ENCODE data around the gene NPW.
"Not testable (repeated sequence)": the region's sequence is repeated elsewhere in the genome, so short reads cannot be mapped to it uniquely, and the experiment has no call there.

The NPW gene

DNA sequence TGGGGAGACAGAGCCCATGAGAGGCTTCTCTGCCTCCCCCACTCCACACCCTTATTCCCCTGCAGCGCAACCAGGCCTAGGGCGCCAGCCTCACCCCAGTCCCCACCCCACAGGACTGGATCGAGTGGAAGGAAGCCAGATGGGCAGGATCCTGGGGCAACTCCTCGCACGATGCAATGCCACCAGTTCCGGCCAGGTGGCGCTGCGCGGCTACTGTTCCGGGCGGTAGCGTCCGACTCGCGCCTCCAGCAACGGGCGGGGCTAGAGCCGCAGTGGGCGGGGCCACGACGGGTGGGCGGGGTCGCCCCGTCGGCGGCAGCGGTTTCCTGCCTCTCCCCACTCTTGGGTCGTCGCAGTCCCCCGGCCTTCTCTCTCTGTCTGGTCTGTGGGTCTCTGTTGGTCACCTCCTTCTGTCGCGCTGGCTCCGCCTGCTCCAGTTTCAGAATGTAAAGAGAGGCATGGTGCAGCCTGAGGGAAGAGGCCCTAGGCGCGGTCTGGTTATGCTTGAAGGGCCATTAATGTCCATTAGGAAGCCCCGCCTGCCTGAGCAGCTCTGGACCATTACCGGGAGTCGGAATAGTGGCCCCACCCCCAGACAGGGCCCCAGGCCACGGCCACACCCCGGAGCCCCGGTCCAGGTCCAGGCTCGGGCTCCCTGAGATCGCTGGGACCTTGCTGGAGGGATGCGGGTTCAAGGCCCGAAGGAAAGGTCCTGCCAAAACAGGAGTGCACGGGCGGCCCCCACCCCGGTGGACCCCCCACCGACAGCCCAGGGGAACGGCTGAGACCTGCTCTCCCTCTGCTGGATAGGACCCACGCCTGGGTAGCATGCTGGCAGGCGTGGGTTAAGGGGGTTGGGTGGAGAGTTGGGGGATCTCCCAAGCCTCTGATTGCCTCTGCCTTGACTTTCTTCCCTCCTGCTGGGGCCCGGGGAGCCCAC lies 3.8 kb downstream of the NPW start:
- peak; percentile 97 to 98 for DNase-seq

DNA sequence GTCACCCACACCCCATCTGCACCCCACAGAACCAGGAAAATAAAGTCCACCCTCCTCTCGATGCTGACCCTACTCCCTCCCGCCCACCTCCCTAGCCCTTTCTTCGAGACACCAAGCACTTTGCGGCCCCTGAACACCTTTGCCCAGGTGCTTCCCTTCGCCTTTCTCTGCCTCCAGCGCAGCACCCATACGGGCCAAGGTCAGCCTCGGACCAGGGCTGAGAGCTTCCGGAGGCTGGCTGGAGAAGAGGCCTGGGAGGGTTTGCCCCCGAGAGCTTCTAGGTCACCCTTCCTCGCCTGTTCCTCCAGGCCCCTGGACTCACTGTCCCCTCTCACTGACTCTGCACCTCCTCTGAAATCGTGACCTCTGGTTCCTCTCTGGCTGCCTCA lies 4.4 kb downstream of the NPW start:
- DNase-seq: no peak

DNA sequence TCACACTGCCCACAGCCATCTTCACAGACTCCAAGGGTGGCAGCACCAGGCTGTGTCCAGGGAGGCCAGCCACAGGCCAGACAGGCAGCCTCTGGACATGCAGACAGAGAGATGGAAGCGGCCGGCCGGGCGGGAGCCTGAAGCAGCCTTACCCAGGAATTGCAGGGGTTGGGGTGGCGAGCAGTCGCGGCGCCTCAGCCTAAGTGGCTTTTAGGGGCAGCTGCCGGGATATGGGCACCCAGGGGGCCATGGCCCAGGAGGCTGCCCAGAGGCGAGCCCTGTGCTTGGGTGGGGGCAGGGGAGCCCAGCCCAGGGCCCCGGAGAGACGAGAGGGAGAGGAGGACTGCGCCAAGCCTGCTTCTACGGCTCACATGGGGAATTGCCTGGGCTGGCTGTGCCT lies 5.7 kb downstream of the NPW start:
- no peak for DNase-seq

DNA sequence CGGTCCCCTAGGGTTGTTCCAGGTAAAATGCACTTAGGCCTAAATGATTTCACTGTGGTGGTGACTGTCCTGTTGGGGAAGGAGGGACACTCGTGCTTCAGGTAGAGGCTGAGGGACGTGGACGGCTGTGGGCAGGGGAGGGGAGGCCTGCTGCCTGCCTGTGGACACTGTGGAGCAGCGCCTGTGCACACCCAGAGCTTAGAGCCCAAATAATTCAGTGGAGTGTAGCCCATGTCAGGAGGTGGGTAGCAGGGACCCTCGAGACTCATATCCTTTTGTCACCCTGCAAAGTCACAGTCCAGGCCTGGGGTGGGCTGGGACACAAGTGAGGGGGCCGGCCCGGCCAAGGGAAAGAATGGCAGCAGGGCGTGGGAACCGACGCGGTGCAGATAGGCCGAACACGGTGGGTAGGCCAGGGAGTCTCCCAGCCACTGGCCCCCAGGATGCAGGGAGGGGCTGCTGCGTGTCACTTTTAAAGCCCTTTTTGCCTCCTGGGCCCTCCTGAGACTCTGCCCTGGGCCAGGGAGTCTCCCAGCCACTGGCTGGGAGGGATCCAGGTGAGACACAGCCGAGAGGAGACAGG lies 6.4 kb downstream of the NPW start:
- no peak for DNase-seq

DNA sequence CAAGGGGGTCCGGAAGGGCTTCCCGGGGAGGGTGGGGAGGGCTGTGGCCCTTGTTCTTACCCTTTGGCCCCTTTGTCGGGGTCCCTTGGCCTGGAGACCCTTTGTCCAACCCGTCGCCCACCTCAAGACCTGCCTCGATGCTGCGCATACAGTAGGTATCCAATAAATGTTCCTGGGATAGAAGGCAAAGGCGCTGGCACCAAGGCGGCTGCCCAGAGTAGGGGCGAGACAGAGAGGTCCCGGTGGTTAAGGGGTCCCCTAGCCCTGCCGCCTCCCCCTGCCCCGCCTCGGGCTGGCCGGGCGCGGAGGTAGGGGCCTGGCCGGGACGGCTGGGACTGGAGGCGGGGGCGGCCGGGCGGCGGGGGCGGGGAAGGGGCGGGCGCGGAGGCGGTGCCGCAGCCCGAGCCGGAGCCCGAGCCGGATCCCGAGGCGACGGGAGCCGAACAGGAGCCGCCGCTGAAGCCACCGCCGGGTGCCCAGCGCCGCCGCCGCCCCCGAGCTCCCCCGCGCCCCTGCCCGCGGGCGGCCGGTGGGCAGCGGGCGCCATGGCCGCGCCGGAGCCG lies 7.0 kb downstream of the NPW start, which contains the start of gene NHERF2:
TSS of gene NHERF2 (plus strand) at position 442 of the 563 bp plus-strand sequence. CDS start at position 546, 104 bp downstream.
- peak in 1 of 2 donors; percentile 41 for DNase-seq

DNA sequence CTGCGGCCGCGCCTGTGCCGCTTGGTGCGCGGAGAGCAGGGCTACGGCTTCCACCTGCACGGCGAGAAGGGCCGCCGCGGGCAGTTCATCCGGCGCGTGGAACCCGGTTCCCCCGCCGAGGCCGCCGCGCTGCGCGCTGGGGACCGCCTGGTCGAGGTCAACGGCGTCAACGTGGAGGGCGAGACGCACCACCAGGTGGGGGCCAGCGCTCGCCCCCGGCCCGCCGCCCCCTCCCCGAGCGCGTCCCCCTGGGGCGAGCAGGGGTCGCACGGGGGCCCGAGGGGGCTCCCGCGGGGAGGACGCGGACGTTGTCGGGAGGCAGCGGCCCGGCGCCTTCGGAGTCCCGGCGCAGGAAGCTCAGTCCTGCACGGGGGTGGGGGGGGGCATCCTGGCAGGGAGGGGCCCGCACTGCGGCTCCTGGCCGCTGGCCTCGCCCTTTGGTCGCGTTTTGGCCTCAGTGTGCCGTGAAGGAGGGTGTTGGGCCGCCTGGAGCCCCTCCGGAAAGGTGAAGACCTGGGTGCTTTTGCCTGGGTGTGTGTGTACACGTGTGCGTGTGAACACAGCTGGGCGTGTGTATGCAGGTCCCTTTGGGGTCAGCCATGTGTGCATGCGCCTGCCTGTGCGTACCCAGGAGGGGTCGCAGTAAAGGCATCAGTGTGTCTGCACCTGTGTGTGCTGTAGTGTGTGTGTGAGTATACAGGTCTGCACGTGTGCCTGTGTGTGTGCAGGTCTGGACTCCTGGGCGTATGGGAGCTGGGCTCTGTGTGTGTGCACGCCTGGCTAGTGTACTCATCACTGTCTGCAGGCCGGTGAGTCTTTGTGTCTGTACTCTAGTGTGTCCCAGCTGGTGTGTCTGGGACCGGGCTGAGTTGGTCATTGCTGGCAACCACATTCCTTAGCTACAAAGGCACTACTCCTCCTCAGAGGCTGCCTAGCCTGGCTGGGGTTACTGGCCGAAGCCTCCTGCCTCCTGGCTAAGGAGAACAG lies 7.7 kb downstream of the NPW start:
- no peak for DNase-seq

DNA sequence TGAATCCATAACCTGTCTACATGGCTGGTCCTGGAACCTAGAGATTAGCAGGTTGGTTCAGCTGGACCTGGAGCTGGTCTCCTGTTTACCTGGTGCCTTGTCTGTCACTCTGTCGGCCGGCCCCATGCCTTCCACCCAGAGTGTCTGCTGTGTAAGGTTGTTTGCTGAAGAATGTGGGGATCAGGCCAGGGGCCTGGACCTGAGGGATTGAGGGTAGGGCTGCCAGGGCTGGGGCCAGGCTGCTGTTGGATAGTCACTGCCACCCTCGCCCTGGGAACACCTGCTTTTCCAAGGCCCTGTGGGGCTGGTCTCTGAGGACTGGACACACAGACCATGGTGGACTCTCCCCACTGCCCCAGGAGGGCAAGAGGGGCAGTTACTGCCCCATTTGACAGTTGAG lies 8.6 kb downstream of the NPW start:
- DNase-seq: no peak

DNA sequence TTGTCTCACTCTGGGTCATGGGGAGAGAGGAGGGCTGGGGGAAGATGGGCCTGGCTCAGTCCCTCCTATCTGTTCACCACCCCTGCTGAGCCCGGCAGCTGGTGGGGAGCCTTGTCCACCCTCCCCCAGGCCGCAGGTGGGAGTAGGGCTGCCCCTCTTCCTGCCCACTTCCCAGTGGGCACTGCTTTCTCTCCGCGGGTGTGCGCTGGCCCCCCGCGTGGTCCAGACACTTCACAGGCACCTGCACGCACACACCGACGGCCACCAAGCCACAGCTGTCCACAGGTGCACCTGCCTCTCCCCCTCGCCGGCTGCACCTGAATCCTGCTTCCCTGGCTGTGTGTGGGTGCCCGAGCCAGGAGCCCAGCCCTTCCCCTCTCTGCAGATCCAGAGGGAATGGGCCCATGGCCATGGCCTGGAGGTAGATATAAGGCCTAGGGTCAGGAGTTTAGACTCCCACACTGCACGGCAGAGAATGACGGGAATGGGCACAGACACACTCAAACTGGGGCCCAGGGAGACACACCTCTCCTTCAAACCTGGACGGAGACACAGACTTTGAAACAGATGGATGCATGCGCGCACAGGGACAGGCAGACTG lies 9.1 kb downstream of the NPW start:
- no peak for DNase-seq

DNA sequence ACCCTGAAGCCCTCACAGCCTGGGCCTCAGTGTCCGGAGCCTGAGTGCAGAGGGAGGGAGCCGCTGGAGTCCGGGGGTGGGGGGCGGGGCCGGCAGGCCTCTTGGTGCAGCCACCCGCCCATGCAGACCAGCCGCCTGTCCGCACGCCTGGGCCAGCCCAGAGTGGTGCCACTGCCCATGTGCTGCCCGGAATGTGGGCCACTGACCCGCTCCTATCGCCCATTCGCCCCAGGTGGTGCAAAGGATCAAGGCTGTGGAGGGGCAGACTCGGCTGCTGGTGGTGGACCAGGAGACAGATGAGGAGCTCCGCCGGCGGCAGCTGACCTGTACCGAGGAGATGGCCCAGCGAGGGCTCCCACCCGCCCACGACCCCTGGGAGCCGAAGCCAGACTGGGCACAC lies 9.8 kb downstream of the NPW start:
- DNase-seq: no peak

DNA sequence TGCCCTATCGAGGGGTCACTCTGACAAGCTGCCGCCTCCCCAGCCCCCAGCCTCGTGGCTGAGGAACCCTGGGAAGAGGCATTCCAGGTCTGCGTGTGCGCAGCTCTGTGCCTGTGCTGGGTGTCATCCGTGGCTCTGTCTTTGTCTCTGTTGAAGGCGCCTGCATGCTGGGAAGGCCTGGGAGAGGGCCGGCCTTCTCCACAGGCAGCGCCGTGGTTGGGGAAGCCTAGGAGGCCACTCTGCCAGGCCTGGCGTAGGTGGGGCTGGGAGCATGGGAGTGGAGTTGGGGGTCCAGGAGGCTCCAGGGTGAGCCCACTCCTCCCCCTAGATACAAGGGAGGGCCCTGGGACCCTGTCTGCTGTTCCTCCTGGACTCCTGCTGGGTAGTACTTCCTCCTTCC lies 10.5 kb downstream of the NPW start:
- no peak for DNase-seq

DNA sequence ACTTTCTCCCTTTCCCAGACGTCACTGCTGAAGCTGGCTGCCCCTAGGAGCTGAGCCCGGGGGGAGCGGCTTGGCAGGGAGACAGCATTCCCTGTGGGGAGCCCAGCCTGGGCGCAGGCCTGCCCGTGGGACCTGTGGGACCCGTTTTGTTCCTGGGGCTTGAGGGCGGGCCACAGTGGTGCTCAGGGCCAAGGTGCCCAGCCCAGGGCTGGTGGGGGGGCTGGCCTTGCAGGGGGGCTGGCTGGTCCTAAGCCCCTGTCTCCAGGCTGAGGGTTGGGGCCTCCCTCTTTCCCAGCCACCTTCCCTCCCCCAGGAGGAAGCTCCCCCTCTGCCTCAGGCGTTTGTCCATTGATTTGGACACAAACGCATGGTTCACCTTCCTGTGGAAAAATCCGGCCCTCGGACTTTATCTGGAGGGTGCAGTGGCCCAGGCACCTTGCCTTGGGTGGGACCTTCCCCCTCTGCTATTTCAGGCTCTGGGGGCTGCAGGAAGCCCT lies 11.5 kb downstream of the NPW start:
- DNase-seq: no peak

DNA sequence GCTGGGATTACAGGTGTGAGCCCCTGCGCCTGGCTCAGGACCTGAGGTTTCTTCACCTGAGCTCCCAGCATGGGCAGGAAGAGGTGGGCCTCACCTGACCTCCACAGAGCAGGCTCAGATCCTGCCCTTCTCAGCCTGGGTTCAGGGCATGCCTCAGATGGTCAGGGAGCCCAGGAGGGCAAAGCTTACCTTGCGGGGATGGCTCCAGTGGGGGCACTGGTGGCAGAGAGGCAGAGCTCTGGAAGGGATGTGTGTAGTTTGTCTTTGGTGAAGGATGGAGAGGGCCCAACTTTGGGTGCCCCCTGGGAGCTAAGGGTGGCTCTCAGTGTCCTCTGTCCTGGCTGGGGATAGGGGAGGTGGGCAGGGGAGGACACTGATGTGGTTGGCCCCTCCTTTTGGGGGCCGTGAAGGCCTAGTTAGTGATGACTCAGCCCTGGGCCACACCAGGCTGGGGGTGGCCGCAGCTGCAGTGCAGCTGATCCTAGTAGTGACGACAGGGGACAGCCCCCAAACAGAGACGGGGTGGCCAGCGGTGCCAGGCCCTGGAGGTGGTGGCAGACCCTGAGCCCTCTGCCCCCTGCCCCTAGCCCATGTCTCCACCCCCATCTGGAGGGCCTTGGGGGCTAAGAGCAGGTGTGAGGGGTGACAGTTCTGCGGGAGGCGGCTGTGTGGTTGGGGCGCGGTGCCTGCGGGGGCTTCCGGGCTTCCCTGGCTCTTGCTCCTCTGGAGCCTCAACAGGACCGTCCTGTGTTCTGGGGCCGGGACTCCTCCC lies 12.9 kb downstream of the NPW start:
- no peak for DNase-seq

DNA sequence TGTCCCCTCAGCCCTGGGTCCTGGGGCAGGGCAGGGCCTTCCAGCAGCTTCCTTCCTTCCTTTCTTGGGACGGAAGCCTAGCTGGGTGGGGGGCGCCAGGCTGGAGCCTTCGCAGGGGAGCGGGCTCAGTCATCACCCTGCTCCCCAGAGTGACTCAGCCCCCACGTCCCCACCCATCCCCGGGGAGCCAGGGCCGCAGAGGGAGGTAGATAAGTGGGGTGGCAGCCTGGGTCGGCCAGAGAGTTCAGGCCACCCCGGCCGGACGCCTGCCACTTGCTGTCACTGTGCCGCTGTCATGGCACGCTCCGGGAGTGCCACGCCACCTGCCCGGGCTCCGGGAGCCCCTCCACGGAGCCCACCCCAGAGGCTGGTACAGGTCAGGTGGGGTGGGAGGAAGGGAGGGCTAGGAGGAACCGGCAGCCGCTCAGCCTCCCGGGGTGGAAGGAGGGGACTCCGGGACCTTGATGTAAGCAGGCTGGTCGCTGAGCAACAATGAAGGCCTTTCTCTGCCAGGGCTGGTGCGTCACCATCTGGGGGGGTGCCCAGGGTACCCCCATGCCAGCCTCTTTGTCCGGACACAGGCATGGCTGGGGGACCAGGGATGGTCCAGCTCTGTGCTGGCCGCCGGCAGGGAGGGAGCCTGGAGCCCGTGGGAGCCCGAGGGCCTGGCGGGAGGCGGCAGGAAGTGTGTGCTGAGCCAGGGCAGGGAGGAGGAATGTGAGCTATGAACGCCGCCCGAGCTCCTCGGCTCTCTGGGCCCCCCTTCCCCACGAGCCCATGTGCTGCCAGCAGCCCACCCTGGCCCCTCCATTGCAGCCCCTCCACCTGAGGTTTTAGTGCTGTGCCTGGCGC lies 13.7 kb downstream of the NPW start:
- DNase-seq: no peak

DNA sequence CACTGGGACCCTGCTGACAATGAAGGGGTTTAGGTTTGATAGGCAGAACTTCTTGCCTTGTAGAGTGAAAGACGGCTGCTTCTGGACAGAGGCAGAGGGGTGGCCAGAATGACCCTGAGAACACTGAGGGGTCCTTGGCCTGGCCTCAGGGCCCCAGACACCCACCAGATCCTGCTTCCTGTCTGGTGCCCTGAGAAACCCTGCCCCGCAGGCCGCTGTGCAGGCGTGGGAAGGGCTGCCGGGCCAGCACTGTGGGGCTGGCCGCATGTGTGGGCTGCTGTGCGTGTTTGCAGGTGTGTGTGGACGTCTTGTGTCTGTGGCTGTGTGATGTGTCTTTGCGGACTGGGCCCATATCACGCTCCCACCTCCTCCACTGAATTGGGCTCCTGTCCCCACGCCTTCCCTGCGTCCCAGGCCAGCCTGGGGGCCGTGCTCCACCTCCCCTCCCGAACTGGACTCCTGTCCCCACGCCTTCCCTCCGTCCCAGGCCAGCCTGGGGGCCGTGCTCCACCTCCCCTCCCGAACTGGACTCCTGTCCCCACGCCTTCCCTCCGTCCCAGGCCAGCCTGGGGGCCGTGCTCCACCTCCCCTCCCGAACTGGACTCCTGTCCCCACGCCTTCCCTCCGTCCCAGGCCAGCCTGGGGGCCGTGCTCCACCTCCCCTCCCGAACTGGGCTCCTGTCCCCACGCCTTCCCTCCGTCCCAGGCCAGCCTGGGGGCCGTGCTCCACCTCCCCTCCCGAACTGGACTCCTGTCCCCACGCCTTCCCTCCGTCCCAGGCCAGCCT lies 14.5 kb downstream of the NPW start:
- DNase-seq: not testable (repeated sequence)

DNA sequence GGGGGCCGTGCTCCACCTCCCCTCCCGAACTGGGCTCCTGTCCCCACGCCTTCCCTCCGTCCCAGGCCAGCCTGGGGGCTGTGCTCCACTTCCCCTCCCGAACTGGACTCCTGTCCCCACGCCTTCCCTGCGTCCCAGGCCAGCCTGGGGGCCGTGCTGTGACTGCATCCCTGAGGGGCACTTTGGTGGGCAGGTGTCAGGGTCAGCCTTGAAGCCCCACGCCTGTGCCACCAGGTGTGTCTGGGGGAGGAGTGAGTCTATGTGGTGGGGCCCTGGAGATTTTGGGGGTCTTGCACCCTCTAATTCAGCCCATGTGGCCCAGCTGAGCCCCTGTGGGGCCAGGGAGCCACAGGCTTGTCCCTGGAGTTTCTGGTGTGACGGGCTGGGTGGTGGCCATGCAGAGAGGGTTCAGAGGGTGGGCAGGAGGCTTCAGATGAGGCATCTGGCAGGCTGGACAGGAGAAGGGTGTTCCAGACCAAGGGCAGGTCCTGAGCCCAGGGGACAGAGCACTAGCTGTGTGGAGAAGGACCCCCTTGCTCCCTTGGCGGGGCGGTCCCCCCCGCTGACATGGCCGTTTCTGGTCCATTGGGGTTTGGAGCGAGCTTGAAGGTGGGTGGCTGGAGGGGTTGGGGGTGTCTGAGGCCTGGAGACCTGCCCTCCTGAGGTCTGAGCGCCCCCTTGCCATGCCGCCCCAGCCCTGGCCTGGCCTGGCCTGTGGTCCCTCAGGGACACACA lies 15.3 kb downstream of the NPW start:
- no peak for DNase-seq

DNA sequence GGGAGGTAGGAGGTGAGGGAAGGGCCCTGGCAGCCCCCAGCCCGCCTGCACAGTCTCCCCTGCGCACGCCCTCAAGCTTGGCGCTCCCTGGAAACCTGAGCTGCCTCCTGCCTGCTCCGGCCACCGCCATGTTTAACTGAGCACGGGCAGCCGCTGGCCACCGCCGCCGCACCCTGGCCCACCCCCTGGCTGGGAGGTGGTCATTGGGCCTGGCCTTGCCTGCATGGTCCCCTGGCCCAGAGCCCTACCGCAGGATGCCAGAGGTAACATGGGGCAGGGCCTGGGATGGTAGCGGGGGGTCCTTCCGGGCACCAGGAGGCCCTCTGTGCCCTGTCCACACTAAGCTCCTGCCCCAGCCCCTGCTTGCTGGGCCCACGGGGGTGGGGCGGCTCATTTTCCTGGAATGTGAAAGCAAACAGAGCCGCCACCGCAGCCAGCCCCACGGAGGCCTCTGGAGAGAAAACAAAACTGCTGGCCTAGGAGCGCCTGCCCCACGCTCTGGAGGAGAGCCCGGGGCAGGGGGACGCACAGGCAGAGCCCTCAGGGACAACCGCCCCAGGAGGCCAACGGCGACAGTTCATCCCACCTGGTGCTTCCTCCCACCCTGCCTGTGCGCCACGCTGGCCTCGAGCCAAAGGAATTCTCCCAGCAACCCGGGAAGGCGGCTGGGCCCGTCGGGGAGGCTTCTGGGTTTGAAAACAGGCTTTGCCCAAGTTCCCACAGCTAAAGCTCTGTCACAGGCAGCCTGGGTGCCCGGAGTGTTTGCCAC lies 16.0 kb downstream of the NPW start:
- DNase-seq: no peak

DNA sequence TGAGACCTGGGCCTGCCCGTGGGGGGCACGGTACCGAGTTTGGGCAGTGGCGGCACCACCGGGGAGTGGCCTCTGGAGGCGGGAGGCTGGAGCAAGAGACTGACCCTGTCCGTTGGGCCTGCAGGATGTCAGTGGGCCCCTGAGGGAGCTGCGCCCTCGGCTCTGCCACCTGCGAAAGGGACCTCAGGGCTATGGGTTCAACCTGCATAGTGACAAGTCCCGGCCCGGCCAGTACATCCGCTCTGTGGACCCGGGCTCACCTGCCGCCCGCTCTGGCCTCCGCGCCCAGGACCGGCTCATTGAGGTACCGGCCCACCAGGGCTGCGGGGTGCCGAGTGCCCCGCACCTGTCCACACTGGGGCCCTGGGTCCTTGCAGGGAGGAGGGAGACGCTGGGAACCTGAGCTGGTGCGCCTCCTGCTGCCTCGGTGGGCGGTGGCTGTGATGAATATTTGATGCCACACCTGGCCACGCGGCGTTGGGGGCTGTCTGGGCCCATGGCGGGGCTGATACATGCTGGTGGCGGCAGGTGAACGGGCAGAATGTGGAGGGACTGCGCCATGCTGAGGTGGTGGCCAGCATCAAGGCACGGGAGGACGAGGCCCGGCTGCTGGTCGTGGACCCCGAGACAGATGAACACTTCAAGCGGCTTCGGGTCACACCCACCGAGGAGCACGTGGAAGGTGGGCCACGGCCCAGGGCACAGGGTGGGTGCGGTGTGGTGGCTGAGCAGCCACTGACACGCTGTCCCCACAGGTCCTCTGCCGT lies 16.8 kb downstream of the NPW start:
- DNase-seq: no peak

Data from stimulated activated CD4-positive, alpha-beta T cell treated with anti-CD3 and anti-CD28 coated beads, Interleukin-2, amount 100 ng/mL, for 24 hours (primary cell).